ENCODE results near the gene SLC66A3. TPM values are rescaled to one million over a fixed set of nuclear protein-coding genes. Genes with fewer than 3 reads are reported as not detected.

SLC66A3 gene
- polyA plus RNA-seq, 1 donor from 2014 or later: 7.0 TPM

DNA sequence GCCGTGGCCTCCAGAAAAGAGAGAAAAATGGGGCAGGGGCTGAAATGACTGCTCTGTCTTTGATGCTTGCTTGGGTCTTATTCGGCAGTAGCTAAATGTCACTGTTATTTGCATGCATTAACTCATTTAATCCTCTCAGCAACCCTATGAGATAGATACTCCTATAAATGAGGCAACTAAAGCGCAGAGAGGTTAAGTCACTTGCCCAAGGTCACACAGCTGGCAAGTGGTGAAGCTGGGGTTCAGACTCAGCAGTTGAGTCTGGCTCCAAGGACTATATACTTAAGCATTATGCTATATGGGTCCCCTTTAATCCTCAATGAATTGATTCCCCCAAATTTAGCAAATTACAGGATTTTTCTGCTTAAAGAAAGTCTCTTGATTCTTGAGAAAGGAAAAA, 9.2 kb upstream of the SLC66A3 start:
- H4K20me1 ChIP-seq (ENCODE audit: insufficient read depth): no peaks in the 10 kb centered on the region
- H2AFZ ChIP-seq (ENCODE audit: low read depth, low read length): no peak overlapping the region
- no peaks in the 10 kb centered on the region for H3K9me3 ChIP-seq (ENCODE audit: low read length)
- no peak overlapping the region for H3K9ac ChIP-seq (ENCODE audit: low read length)
- H3K79me2 ChIP-seq (replicated peaks; ENCODE audit: insufficient read depth, low read length): no peaks in the 10 kb centered on the region
- no peaks in the 10 kb centered on the region for H3K27me3 ChIP-seq (ENCODE audit: insufficient read depth, low read depth, low read length)
- no peaks in the 10 kb centered on the region for H3K36me3 ChIP-seq (ENCODE audit: insufficient read depth, low read length)
- no peak overlapping the region for H3K4me3 ChIP-seq (ENCODE audit: low read length)
- H3K4me2 ChIP-seq (ENCODE audit: low read length): no peak overlapping the region
- TF ChIP-seq TAF1 (IDR thresholded peaks at IDR 0.05; ENCODE audit: low read depth) (no peak), EP300 (conservative IDR thresholded peaks at IDR 0.05; ENCODE audit: poor library complexity, severe bottlenecking) (no peak), SMC3 (conservative IDR thresholded peaks at IDR 0.05; ENCODE audit: poor library complexity) (no peak), POLR2AphosphoS5 (IDR thresholded peaks at IDR 0.05) (no peak), MXI1 (conservative IDR thresholded peaks at IDR 0.05; ENCODE audit: poor library complexity, severe bottlenecking) (no peak)
- no peak overlapping the region for H3K27ac ChIP-seq (ENCODE audit: low read length)
- H3K9me2 ChIP-seq (ENCODE audit: insufficient read depth, low read length): no peaks in the 10 kb centered on the region
- H3F3A ChIP-seq (ENCODE audit: insufficient read depth, low read length, poor library complexity, severe bottlenecking): no peaks in the 10 kb centered on the region

DNA sequence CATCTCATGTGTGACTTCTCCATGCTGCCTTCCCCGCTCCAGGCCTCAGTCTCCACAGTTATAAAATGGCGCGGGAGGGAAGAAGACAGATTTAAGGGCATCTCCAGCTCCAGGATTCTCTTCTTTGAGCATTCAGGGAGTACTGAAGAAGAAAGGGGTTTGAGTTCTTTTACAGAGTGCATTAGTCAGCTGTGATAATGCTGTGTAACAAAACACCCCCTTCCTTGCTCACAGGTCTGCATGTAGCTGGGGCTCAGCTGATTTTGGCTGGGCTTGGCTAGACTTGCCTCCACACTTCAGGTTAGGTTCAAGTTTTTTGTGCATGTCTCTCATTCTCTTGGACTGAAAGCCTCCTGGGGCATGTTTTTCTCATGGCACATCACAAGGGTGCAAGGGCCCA, 8.0 kb upstream of the SLC66A3 start:
- no peaks in the 10 kb centered on the region for H3K79me2 ChIP-seq (replicated peaks; ENCODE audit: insufficient read depth, low read length)
- H3K4me3 ChIP-seq (ENCODE audit: low read length): no peak overlapping the region
- H2AFZ ChIP-seq (ENCODE audit: low read depth, low read length): no peak overlapping the region
- H3K9me3 ChIP-seq (ENCODE audit: low read length): no peaks in the 10 kb centered on the region
- no peaks in the 10 kb centered on the region for H3K36me3 ChIP-seq (ENCODE audit: insufficient read depth, low read length)
- TF ChIP-seq SMC3 (conservative IDR thresholded peaks at IDR 0.05; ENCODE audit: poor library complexity): no peak
- no peak overlapping the region for H3K27ac ChIP-seq (ENCODE audit: low read length)
- H3K4me2 ChIP-seq (ENCODE audit: low read length): no peak overlapping the region
- no peak overlapping the region for H3K9ac ChIP-seq (ENCODE audit: low read length)
- H4K20me1 ChIP-seq (ENCODE audit: insufficient read depth): no peaks in the 10 kb centered on the region
- H3K9me2 ChIP-seq (ENCODE audit: insufficient read depth, low read length): no peaks in the 10 kb centered on the region
- H3F3A ChIP-seq (ENCODE audit: insufficient read depth, low read length, poor library complexity, severe bottlenecking): no peaks in the 10 kb centered on the region
- no peaks in the 10 kb centered on the region for H3K27me3 ChIP-seq (ENCODE audit: insufficient read depth, low read depth, low read length)

DNA sequence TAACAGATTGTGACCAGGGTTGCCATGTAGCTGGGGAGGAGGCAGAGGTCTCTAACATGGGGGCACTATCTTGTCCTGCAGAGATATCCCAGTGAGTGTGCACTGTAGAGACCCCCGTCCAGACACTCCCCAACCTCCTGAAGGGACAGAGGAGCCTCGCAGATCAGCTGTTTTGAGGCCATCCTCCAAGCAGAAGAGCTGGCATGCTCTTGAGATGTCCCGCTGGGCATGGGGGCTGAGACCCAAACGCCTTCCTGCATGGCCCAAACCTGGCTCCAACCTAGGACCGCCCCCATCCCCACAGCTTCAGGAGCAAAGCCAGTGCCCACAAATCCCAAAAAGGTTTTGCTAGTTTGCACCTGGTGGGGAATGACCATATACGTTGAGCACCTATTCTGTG, 2.7 kb upstream of the SLC66A3 start:
- no peak overlapping the region for H3K4me3 ChIP-seq (ENCODE audit: low read length)
- no peak overlapping the region for H3K4me2 ChIP-seq (ENCODE audit: low read length)
- peaks cover 4% of the 10 kb centered on the region for H3K27me3 ChIP-seq (ENCODE audit: insufficient read depth, low read depth, low read length)
- H3K79me2 ChIP-seq (replicated peaks; ENCODE audit: insufficient read depth, low read length): no peaks in the 10 kb centered on the region
- H3K27ac ChIP-seq (ENCODE audit: low read length): no peak overlapping the region
- H3F3A ChIP-seq (ENCODE audit: insufficient read depth, low read length, poor library complexity, severe bottlenecking): peaks cover 6% of the 10 kb centered on the region
- TF ChIP-seq, protein P1, sequence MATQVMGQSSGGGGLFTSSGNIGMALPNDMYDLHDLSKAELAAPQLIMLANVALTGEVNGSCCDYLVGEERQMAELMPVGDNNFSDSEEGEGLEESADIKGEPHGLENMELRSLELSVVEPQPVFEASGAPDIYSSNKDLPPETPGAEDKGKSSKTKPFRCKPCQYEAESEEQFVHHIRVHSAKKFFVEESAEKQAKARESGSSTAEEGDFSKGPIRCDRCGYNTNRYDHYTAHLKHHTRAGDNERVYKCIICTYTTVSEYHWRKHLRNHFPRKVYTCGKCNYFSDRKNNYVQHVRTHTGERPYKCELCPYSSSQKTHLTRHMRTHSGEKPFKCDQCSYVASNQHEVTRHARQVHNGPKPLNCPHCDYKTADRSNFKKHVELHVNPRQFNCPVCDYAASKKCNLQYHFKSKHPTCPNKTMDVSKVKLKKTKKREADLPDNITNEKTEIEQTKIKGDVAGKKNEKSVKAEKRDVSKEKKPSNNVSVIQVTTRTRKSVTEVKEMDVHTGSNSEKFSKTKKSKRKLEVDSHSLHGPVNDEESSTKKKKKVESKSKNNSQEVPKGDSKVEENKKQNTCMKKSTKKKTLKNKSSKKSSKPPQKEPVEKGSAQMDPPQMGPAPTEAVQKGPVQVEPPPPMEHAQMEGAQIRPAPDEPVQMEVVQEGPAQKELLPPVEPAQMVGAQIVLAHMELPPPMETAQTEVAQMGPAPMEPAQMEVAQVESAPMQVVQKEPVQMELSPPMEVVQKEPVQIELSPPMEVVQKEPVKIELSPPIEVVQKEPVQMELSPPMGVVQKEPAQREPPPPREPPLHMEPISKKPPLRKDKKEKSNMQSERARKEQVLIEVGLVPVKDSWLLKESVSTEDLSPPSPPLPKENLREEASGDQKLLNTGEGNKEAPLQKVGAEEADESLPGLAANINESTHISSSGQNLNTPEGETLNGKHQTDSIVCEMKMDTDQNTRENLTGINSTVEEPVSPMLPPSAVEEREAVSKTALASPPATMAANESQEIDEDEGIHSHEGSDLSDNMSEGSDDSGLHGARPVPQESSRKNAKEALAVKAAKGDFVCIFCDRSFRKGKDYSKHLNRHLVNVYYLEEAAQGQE (IDR thresholded peaks at IDR 0.05; ENCODE audit: borderline replicate concordance): no peak
- TF ChIP-seq EZH2 (IDR thresholded peaks at IDR 0.05; ENCODE audit: borderline replicate concordance, insufficient read depth, low read length, poor library complexity, severe bottlenecking) (no peak), EP300 (conservative IDR thresholded peaks at IDR 0.05; ENCODE audit: poor library complexity, severe bottlenecking) (no peak), TAF1 (IDR thresholded peaks at IDR 0.05; ENCODE audit: low read depth) (no peak), SMC3 (conservative IDR thresholded peaks at IDR 0.05; ENCODE audit: poor library complexity) (no peak), RAD21 (conservative IDR thresholded peaks at IDR 0.05) (no peak), MXI1 (conservative IDR thresholded peaks at IDR 0.05; ENCODE audit: poor library complexity, severe bottlenecking) (no peak), POLR2AphosphoS5 (IDR thresholded peaks at IDR 0.05) (no peak)
- TF ChIP-seq, protein P2, sequence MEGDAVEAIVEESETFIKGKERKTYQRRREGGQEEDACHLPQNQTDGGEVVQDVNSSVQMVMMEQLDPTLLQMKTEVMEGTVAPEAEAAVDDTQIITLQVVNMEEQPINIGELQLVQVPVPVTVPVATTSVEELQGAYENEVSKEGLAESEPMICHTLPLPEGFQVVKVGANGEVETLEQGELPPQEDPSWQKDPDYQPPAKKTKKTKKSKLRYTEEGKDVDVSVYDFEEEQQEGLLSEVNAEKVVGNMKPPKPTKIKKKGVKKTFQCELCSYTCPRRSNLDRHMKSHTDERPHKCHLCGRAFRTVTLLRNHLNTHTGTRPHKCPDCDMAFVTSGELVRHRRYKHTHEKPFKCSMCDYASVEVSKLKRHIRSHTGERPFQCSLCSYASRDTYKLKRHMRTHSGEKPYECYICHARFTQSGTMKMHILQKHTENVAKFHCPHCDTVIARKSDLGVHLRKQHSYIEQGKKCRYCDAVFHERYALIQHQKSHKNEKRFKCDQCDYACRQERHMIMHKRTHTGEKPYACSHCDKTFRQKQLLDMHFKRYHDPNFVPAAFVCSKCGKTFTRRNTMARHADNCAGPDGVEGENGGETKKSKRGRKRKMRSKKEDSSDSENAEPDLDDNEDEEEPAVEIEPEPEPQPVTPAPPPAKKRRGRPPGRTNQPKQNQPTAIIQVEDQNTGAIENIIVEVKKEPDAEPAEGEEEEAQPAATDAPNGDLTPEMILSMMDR (IDR thresholded peaks at IDR 0.05; ENCODE audit: poor library complexity, severe bottlenecking): no peak
- no peaks in the 10 kb centered on the region for H3K9me2 ChIP-seq (ENCODE audit: insufficient read depth, low read length)
- no peak overlapping the region for H2AFZ ChIP-seq (ENCODE audit: low read depth, low read length)
- H3K36me3 ChIP-seq (ENCODE audit: insufficient read depth, low read length): no peaks in the 10 kb centered on the region
- H3K9ac ChIP-seq (ENCODE audit: low read length): no peak overlapping the region
- no peaks in the 10 kb centered on the region for H3K9me3 ChIP-seq (ENCODE audit: low read length)
- no peaks in the 10 kb centered on the region for H4K20me1 ChIP-seq (ENCODE audit: insufficient read depth)

Measured in neural cell (in vitro differentiated cells).